ENCODE data around the gene CLDN4.
"Not testable (repeated sequence)": the region's sequence is repeated elsewhere in the genome, so short reads cannot be mapped to it uniquely, and the experiment has no call there.

The CLDN4 gene, protein sequence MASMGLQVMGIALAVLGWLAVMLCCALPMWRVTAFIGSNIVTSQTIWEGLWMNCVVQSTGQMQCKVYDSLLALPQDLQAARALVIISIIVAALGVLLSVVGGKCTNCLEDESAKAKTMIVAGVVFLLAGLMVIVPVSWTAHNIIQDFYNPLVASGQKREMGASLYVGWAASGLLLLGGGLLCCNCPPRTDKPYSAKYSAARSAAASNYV

DNA sequence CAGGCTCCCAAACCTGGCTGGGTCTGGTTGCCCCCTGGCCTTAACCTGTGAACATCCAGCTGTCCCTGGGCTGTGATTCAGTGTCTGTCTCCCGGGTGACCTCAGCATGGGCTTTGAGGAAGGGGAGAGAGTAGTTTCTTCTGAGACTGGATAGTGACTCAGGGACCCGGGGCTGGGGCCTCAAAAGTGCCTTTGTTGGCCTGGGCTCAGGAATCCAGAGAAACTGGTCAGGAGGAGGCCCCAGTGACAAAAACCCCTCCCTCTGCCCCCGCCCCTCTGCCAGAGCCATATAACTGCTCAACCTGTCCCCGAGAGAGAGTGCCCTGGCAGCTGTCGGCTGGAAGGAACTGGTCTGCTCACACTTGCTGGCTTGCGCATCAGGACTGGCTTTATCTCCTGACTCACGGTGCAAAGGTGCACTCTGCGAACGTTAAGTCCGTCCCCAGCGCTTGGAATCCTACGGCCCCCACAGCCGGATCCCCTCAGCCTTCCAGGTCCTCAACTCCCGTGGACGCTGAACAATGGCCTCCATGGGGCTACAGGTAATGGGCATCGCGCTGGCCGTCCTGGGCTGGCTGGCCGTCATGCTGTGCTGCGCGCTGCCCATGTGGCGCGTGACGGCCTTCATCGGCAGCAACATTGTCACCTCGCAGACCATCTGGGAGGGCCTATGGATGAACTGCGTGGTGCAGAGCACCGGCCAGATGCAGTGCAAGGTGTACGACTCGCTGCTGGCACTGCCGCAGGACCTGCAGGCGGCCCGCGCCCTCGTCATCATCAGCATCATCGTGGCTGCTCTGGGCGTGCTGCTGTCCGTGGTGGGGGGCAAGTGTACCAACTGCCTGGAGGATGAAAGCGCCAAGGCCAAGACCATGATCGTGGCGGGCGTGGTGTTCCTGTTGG lies at the start of gene CLDN4:
Gene CLDN4, plus strand, starts transcription at position 316 of the 903 bp plus-strand sequence. Its CDS starts 206 bp downstream, at position 522.
- no peak for DNase-seq

DNA sequence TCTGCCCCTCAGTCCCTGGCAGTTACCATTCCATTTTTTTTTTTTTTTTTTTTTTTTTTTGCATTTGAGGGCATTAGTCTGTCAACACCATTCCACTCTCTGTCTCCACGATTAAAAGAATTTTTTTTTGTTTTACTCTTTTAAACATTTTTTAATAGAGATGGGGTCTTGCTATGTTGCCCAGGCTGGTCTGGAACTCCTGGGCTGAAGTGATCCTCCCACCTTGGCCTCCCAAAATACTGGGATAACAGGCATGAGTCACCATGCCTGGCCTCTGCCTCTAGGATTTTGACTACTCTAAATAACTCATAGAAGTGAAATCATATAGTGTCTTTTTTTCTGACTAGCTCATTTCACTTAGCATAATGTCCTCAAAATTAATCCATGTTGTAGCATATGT lies 44.2 kb upstream of the CLDN4 start:
- no peak for DNase-seq

GRCh38 chr7:73787786-73788048 lies 43.1 kb upstream of the CLDN4 start:
- DNase-seq = not testable (repeated sequence)

DNA sequence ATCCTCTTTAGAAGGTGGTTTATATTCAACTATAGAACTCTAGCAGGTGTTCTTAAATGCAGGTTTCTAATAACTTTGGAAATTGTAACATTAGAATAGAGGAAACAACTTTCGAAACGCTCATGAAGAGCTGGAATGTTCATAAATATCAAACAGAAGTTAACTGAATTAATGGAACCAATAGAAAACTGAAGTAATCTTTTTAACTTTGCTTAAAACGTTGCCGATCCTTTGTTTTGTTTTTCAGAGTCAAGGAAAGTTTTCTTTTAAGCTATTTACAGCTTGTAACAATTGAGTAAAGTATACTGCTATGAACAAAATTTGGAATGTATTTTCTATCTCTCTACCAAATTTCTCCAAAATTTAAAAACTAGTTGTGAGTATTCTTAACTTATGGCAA lies 41.7 kb upstream of the CLDN4 start:
- DNase-seq = no peak

- not testable (repeated sequence) for DNase-seq
Observed at GRCh38 chr7:73791170-73791690, 39.6 kb upstream of the CLDN4 start.

- DNase-seq = not testable (repeated sequence)
Observed at GRCh38 chr7:73795188-73795587, 35.6 kb upstream of the CLDN4 start.

DNA sequence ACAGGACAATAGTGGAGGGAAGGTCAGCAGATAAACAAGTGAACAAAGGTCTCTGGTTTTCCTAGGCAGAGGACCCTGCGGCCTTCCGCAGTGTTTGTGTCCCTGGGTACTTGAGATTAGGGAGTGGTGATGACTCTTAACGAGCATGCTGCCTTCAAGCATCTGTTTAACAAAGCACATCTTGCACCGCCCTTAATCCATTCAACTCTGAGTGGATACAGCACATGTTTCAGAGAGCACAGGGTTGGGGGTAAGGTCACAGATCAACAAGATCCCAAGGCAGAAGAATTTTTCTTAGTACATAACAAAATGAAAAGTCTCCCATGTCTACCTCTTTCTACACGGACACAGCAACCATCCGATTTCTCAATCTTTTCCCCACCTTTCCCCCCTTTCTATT lies 34.1 kb upstream of the CLDN4 start:
- DNase-seq = not testable (repeated sequence)

DNA sequence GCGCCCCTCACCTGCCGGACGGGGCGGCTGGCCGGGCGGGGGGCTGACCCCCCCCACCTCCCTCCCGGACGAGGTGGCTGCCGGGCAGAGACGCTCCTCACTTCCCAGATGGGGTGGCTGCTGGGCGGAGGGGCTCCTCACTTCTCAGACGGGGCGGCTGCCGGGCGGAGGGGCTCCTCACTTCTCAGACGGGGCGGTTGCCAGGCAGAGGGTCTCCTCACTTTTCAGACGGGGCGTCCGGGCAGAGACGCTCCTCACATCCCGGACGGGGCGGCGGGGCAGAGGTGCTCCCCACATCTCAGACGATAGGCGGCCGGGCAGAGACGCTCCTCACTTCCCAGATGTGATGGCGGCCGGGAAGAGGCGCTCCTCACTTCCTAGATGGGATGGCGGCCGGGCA lies 33.6 kb upstream of the CLDN4 start:
- DNase-seq = not testable (repeated sequence)

- no peak for DNase-seq
Observed at GRCh38 chr7:73799282-73800141, 31.3 kb upstream of the CLDN4 start.

DNA sequence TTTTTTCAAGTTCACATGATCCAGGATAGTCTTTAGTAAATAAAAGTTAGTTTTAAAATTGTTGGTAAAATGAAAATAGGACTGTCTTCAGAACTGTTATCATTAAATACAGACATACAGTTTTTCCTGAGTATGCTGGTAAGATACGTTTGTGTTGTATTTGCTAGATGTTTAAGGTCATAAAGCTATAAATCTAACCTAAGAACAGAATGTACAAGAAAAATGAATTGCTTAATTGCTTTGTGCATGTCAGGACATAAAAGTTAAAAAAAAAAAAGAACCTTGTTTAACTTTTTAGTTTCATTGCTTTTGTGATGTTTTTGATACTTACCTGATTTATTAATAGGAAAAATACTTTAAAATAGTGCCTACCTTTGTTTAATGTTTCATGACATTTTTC lies 29.2 kb upstream of the CLDN4 start:
- no peak for DNase-seq

- DNase-seq = no peak
Observed at GRCh38 chr7:73802459-73802858, 28.3 kb upstream of the CLDN4 start.

- DNase-seq = no peak
Observed at GRCh38 chr7:73809467-73809951, 21.3 kb upstream of the CLDN4 start.

DNA sequence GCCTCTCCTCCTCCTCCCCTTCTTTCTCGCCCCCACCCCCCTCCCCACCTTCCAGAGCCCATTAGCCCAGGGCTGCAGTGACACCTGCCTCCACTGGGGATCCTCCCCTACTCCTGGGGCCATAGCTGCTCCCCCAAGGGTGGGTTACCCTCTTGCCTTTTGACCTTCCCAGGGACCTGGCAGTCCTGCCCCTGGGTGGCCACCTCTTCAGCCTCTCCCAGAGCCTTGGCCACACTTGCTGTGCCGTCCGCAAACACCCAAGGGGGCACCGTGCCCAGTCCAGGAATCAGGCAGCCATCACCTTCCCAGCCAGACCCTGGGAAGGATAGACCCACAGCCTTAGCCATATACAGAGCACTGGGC lies 19.8 kb upstream of the CLDN4 start:
- no peak for DNase-seq

- DNase-seq = peak; percentile 31
Observed at GRCh38 chr7:73811760-73812168, 19.0 kb upstream of the CLDN4 start.

DNA sequence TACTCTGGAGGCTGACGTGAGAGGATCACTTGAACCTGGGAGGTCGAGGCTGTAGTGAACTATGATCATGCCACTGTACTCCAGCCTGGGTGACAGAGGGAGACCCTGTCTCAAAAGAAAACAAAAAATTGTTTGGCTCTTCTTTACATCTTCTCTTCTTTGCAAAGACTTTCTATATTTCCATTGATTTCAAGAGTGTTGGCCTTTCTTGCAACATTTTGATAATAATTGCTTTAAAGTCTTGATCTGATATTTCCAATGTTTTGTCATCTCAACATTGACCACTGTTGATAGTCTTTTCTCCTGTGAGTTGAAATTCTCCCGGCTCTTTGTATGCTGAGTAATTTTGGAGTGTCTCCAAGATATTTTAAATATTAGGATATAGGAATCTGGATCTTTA lies 17.8 kb upstream of the CLDN4 start:
- no peak for DNase-seq

- no peak for DNase-seq
Observed at GRCh38 chr7:73815436-73815835, 15.4 kb upstream of the CLDN4 start.

- no peak for DNase-seq
Observed at GRCh38 chr7:73817121-73817520, 13.7 kb upstream of the CLDN4 start.

- no peak for DNase-seq
Observed at GRCh38 chr7:73820013-73820412, 10.8 kb upstream of the CLDN4 start.

GRCh38 chr7:73821597-73822285 lies 9.1 kb upstream of the CLDN4 start:
- not testable (repeated sequence) for DNase-seq

GRCh38 chr7:73822319-73823173 lies 8.2 kb upstream of the CLDN4 start:
- no peak for DNase-seq

- no peak for DNase-seq
Observed at GRCh38 chr7:73823257-73823656, 7.5 kb upstream of the CLDN4 start.

All from activated gamma-delta T cell treated with Interleukin-2 at 50 U/mL for 16 hours (primary cell).